GM12891 (cell line): ENCODE data around the gene LRRC32.

ENCODE experiments used
- POLR2A ChIP-seq: IDR thresholded peaks from 2 replicates; pipeline ENCODE4 v1.6.1; 2011; ENCODE audit warnings: low read depth, low read length, control low read depth
- TAF1 ChIP-seq: IDR thresholded peaks from 2 replicates; pipeline ENCODE4 v1.6.1; 2011; ENCODE audit warnings: low read depth, low read length, control low read depth

GRCh38 chr11:76671237-76671592, 668 bp upstream of the LRRC32 start:
- TF ChIP-seq POLR2A (no peak), TAF1 (no peak)
